GM19043 (cell line): ENCODE results near the gene AEBP1.
"Not testable (repeated sequence)": the region's sequence is repeated elsewhere in the genome, so short reads cannot be mapped to it uniquely, and the experiment has no call there.

ENCODE experiments used
- ATAC-seq: cut with Tn5 transposase; IDR thresholded peaks from one replicate; pipeline ENCODE4 v1.9.1; 2021; ENCODE audit warnings: low read depth; ENCODE audit not compliant: unreplicated experiment

The AEBP1 gene

DNA sequence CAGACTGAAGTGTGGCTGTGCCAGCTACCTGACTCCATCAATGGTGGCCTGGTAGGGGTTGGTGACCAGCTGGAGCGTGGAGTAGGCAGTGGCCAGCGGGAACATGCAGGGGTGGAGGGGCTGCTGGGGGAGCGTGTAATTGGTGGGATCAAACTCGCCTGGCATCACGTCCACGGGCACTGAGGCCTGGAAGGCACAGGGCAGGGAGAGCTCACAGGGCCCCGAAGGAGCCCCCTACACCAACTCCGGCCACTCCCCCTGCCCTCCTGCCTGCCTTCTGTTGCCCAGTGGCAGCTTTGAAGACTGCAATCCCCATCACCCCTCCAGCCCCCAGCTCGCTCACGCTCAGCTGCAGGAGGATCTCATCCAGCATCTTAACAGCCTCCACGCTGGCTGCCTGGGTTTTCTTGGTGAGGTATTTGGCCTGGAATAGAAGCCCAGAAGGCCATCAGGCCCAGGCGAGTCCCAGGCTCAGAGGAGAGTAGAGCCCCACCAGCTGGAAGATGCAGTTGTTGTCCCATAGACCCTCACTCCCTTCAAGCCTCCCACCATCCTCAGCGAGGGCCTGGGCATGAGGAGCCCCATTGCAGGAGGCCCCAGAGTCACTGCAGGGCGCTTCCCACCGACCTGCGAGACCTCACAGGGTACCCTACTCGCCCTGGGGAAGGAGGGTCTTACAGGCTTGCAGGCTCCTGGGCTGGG is 12.1 kb downstream of the AEBP1 start:
- ATAC-seq = no peak

DNA sequence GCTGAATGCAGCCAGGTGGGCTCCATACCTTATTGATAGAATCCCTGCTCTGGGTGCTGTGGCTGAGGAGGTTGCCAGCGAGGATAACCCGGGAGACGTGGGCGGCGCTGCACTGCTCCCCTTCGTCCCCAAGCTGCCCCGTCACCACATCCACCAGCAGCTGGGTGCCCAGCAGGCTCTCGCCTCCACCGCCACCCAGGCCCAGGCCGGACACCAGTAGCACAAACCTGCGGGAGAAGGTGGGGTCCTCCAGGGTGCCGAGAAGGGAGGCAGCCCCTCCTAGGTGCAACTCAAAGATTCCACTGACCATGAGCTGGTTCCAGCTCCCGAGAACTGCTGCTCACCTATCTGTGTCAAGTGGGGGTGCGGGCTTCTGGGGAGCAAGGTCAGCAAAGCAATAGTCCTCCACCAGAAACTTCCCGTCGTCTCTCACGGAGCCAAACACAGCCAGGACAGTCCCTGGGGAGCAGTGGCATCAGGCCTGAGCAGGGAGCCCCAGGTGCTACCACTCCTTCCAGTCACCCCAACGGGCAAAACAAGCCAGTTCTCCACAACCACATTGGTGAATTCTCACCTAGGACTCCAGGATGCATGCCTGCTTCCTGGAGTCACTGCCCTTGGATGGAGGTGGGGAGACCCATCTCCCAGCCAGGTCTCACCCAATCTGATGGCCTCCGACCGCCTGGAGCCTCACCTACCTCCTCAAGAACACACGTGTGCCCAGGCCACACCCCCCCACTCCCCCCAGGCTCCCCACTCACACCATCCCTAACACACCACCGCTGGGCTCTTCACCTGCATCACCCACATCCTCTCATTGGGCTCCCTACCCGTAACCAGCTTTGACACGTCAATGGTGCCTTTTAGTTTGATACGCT is 12.9 kb downstream of the AEBP1 start:
- ATAC-seq = no peak

DNA sequence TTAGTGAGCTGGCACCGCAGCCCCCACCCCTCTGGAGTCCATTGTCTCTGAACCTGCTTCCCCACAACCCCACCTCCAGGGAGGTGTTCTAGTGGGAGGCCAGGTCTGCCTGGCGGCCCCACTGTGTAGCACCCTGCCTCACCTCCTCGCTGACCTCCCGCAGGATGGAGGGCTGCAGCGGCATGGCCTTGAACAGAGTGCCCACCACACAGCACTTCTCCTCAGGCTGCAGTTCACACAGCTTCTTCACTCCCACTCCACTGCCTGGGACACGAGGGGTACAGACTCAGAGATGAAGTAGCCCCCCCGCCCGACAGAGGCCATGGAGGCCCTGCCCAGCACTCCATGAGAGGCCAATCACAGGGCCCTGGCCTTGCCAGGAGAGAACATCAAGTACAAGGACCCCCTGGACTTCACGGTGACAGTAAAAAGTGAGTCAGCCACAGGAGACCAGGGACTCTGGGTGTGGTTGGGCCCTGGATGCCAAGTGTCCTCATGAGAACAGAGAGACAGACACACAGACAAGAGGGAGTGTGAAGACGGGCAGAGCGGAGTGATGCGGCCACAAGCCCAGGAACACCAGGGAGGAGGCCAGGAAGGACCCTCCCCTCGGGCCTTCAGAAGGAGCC is 13.8 kb downstream of the AEBP1 start:
- no peak for ATAC-seq

DNA sequence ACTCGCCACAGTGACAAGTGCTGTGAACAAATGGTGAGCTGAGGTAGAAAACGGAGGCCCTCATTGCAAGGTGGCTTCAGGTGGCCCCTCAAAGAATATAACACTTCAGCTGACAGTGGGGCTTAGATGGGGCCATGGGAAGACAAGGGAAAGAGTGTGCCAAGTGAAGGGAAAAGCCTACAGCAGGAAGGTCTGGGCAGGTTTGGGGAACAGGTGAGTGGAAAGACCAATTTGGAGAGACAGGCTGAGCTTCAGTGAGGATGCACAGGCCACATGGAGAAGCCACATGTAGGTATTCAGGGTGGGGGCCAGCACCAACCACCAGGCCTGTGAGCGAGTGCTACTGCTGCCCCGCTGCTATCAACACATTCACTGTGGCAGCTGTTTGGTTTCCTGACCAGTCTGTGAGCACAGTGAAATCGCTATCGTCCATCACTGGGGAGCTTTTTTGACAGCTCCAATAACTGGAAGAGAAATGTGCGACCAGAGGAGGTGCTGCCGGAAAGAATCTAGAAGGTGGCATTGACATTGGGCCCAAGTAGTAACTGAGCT is 15.8 kb downstream of the AEBP1 start:
- no peak for ATAC-seq

DNA sequence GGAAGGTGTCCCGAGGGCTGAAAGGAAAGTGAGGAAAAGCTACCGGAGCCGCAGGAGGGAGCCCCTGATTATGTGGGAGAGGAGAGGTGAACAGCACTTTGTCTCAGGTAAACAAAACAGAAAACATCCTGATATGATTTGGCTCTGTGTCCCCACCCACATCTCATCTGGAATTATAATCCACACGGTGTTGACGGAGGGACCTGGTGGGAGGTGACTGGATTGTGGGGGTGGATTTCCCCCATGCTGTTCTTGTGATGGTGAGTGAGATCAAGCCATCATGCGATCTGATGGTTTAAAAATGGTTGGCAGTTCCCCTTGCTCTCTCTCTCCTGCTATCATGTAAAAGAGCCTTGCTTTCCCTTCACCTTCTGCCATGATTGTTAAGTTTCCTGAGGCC is 16.2 kb downstream of the AEBP1 start:
- ATAC-seq = no peak

DNA sequence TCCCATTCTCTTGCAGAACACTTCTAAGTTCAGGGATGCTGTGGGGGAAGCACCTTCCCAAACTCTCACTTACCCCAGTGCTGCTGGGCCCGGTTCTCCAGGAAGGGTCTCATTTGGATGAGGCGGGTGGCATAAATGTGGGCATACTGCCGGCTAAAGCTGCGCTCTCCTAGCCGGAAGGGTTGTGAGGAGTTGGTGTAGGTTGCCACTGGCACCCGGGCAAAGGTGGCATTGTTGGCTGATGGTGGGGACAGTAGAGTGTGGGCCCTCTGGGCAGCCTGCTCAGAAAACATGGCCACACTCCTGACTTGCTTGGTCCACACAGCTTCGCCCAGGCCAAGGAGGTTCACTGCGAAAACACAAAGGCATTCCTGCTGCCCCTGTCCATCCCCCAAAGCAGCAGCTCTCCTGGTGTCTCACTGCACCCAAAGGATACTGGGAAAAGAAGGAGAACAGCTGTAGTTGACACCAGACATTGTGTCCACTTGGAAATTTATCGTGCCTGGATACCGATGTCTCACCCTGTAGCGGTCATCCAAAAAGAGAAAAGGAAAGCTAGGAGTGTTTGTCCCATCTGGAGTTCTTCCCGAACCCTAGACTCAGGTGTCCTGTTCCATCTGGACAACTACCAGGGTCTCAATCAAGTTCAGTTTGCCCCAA is 17.7 kb downstream of the AEBP1 start:
- ATAC-seq = no peak

DNA sequence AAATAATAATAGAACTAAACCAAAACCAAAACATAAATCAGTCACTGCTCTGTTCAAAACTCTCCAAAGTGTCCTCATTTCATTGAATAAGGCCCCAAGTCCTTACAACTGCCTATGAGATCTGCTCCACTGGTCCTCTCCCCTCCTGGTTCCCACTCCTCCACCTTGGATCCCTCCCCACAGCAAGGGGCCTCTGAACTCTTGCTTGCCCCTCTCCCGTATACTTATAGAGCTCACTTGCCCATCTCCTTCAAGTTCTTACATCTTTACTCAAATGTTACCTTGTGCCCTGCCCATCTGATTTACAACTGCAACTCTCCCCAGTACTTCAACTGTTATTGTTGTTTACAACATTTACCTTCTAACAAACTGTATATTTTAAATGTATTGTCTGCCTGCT is 18.4 kb downstream of the AEBP1 start:
- no peak for ATAC-seq

DNA sequence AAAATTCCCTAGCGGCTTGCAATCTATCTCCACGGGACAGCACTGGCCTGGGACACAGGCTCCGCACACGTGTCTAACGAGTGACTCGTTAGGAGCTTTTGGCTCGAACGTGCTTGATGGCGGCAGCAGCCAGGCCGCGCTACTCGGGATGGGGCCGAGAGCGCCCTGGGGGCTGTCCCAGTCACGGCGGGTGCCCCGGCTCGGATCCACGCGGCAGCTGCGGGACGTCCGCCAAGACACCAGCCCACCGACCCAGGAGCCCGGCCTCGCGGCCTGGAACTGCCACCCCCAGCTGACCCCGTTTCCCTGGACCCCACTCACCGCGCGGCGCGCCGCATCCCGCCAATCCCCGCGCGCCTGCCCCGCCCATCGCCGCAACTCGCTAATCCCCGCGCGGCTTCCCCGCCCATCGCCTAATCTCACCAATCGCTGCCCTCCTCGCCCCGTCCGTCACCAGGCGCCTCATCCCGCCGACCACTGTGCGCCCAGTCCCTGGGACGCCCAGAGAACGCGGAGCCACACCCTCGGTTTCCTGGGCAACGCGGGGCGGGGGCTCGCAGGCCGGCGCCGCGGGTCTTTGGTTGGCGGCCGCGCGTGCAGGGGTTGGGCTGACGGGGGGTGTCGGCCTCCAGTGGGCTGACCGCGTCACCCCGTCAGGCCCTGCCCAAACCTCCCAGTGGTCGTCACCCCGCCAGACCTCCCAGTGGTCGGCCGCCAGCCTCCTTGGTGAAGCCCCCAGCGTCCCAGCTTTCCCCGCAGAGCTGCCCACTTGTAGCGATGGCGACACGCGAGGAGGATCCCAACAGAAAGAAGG is 19.3 kb downstream of the AEBP1 start, which contains the start of gene POLD2:
Gene POLD2 (minus strand): TSS at position 359 of the 814 bp plus-strand sequence. CDS start 1,495 bp downstream, outside the sequence.
- ATAC-seq = peak; percentile 99

DNA sequence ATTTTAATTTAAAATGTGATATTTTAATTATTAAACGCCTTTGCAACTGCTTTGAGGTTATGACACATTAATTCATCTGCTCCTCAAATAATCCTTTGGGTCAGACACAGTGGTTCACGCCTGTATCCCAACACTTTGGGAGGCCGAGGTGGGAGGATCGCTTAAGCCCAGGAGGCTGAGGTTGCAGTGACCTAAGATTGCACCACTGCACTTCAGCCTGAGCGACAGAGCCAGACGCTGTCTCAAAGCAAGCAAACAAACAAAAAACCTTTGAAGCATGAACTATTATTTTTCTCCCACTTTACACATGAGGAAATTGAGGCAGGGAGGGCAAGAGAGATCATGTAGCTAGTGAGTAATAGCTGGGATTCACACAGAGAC is 20.7 kb downstream of the AEBP1 start:
- no peak for ATAC-seq

DNA sequence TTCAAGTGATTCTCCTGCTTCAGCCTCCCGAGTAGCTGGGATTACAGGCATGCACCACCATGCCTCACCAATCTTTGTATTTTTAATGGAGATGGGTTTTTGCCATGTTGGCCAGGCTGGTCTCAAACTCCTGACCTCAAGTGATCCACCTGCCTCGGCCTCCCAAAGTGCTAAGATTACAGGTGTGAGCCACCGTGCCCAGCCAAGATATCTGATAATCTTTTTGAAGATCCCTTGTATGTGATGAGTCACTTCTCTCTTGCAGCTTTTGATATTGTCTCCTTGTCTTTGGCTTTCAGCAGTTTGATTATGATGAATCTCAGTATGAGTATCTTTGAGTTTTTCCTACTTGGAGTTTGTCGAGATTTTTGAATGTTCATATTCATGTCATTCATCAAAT is 22.4 kb downstream of the AEBP1 start:
- not testable (repeated sequence) for ATAC-seq

DNA sequence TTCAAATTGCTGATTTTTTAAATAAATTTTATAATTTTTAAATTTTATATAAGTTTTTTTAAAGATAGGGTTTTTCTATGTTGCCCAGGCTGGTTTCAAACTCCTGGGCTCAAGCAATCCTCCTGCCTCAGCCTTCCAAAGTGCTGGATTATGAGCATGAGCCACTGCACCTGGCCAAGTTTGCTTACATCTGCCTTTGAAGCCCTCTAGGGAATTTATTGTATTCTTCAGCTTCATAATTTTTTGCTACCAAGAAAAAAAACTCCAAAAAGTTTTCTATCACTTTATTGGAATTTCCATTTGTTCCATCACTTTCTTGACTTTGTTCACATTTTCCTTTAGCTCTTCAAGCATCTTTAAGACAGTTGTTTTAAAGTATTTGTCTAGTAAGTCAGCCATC is 23.0 kb downstream of the AEBP1 start:
- no peak for ATAC-seq

DNA sequence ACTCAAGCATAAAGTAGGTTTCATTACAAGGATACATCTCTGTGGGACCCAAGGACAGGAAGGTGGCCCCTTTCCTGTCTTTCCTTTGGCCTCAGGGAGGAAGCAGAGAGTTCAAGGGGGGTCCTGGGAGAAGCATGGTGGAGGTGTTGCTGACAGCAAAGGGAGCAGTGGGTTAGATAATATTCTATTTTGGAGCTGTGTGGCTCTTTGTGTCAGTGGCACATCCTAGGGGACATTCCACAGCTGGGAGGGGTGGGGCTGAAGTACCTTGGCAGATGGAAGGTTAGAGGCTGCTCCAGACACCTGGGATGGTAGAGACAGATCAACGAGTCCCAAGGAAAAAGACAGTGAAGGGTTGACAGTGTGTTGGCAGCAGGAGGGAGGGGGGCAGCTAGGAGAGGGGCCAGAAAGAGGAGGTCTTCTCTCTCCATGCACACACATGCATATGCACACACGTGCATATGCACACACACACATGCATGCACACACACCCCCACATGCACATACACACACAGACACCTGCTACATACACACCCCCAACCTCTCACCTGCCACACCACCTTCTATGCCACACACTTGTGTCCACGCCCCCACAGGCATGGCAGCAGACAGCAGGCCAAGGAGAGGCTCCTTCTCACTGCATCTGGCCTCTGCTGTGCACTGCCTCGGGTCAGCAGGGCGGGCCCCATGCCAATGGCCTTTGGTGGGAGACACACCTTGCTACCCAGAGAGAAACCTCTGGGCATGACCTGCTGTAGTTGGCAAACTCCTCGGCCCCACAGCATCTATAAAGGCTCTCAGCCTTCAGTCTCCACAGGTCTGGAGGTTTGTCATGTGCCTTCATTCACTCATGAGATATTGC is 24.8 kb downstream of the AEBP1 start:
- ATAC-seq = no peak

DNA sequence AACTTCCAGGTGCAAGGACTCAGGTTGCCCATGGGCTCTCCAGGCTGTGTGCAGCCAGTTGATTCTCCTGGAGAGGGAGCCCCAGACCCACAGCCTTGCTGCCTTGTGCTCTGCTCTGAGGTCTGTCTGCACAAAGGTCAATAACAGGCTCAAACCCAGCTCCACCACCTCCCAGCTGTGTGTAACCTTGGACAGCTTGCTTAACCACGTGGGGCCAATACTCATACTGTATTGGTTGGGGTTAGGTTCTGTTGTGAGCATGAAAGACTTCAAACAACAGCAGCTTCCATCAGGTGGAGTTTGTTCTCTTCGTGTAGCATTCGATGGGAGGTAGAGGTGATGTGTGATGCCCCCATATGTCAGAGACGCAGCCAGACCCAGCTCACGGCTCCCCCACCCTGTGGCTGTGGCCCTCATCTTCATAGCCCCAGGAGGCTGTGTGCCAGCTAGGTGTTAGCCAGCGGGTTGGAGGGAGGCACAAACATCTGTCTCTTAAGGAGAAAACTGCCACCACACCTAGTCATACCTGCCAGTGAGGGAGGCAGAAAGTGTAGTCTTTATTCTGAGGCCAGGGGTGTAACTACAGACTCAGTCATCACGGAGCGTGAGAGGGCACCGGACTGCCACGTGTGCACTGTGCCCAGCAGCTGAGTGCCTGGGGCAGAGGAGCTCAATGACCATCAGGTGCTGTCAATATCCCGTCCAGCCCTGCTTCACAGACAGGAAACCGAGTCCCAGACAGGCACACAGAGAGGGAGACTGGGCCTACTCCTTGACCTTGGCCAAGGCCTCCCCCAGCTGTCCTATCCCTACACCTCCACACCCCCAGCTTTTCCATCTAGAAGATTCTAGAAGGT is 27.3 kb downstream of the AEBP1 start:
- ATAC-seq = no peak

DNA sequence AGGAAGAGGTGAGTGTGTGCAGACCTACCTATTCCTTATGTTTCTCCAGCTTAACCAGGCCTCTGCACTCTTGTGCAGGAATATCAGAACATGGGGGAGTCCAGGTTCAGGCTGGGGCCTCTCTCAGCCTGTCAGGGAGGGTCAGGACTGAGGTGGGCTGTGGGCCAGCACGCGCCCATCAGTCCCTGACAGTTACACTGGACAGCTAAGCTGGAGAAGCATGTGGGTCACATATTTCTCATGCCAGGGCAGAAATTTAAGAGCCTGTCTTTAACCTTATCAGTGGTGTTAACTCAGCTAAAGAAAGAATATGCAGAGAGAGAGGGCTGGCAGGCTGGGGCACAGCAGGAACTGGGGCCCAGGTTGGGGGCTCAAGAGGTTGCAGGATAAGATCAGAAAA is 27.9 kb downstream of the AEBP1 start:
- ATAC-seq = no peak

DNA sequence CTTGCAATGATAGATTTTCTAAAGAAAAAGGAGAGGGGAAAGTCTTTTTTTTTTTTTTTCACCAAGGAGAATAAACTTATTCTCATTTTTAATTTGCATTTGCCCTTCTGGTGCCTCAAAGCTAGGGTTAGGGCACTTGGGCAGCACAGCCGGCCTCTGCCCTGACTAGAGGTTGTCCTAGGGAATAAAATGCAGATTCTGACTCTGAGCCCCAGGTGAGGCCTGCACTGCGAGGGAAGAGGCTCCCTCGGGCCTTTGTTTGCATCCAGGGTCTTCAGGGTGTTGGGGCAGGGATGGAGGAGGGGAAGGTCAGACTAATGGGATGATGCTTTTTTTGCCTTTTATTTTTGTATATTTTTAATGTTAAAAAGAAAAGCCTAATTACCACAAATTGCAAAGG is 29.1 kb downstream of the AEBP1 start:
- no peak for ATAC-seq

DNA sequence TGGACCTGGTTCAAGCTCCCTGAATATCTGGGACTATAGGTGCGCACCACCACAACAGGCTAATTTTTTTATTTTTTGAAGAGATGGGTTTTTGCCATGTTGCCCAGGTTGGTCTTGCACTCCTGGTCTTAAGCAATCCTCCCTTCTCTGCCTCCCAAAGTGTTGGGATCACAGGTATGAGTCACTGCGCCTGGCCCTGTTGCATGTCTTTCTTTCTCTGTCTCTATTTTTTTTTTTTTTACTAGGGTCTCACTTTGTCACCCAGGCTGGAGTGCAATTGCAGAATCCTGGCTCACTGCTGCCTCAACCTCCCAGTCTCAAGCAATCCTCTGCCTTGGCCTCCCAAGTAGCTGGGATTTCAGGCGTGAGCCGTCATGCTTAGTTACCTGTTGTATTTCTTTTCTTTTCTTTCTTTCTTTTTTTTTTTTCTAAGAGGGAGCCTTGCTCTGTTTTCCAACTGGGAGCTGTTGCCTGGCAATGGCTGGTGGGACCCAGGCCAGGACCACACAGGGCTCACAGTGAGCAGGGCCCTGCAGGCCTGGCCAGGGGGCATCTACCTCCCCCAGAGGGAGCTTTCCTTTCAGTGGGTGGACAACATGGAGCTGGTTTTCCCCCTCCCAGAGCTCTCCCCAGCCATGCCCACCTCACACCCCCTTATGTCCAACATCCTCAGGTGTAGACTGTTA is 30.9 kb downstream of the AEBP1 start:
- no peak for ATAC-seq

DNA sequence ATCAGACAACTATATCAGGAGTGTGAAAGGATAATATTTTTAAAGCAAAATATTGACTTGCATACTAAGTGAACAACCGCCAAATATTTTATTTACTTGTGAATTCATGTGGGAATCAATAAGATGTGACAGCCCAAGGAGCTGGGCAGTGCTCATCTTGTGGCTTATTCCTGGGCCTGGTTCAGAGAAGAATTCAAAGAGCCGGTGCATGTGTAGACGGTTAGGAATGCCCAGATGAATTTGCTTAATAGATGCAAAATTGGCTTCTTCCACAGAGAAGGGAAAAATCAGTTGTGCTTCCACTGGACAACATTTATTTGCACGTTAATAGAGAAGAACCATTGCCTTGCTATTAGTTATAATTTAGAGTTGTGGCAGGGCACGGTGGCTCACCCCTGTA is 32.6 kb downstream of the AEBP1 start:
- no peak for ATAC-seq
